K562 (cell line): ENCODE results near the gene CTDSPL. TPM values are rescaled to one million over a fixed set of nuclear protein-coding genes. Genes with fewer than 3 reads are reported as not detected.

ENCODE experiments used
- ARID3B ChIP-seq: fragments of 250-450 bp; sonication (Bioruptor Pico); IDR thresholded peaks from 2 replicates; pipeline ENCODE4 v1.4.0; 2020; ENCODE audit warnings: borderline replicate concordance
- CEBPB ChIP-seq: fragments of 450-650 bp; IDR thresholded peaks from 2 replicates; pipeline ENCODE4 v1.6.1; 2016; ENCODE audit warnings: missing genetic modification characterization, missing compliant biosample characterization
- CLOCK ChIP-seq: fragments of 250-450 bp; sonication (Bioruptor Pico); IDR thresholded peaks from 2 replicates; pipeline ENCODE4 v1.4.0; 2020; ENCODE audit warnings: mild to moderate bottlenecking, moderate library complexity, borderline replicate concordance
- CREB5 ChIP-seq: fragments of 250-450 bp; sonication (Bioruptor Pico); IDR thresholded peaks from 2 replicates; pipeline ENCODE4 v1.5.0; 2020; ENCODE audit warnings: mild to moderate bottlenecking
- ELF2 ChIP-seq: fragments of 250-450 bp; sonication (Bioruptor Pico); IDR thresholded peaks from 2 replicates; pipeline ENCODE4 v1.5.0; 2021; ENCODE audit warnings: mild to moderate bottlenecking
- GATAD2A ChIP-seq: fragments of 450-650 bp; IDR thresholded peaks from 2 replicates; pipeline ENCODE4 v1.6.1; 2017
- KAT7 ChIP-seq: sonication (generic); formaldehyde crosslinking; IDR thresholded peaks from 2 replicates; pipeline ENCODE4 v1.8.0; 2022; ENCODE audit warnings: missing genetic modification reagents, mild to moderate bottlenecking, borderline replicate concordance
- NBN ChIP-seq: fragments of 450-650 bp; IDR thresholded peaks from 2 replicates; pipeline ENCODE4 v1.6.1; 2016; ENCODE audit warnings: low read depth, mild to moderate bottlenecking
- POLR3A ChIP-seq: IDR thresholded peaks from 2 replicates; pipeline ENCODE4 v1.6.1; 2011; ENCODE audit warnings: borderline replicate concordance, mild to moderate bottlenecking, moderate library complexity; ENCODE audit not compliant: insufficient read length, insufficient read depth; ENCODE audit errors: extremely low read depth
- POU5F1 ChIP-seq: fragments of 150-350 bp; IDR thresholded peaks from 2 replicates; pipeline ENCODE4 v1.6.1; 2014; ENCODE audit warnings: borderline replicate concordance, low read length, low read depth, mild to moderate bottlenecking; ENCODE audit not compliant: partially characterized antibody
- SNAPC5 ChIP-seq: fragments of 250-450 bp; sonication (Bioruptor Pico); IDR thresholded peaks from 2 replicates; pipeline ENCODE4 v1.8.0; 2021; ENCODE audit warnings: moderate library complexity, mild to moderate bottlenecking, inconsistent platforms
- SRF ChIP-seq, 2 experiments: fragments of 250-450, 450-650 bp in 1 of 2; sonication (Bioruptor Pico) in 1 of 2; sonication (generic) in 1 of 2; formaldehyde crosslinking; IDR thresholded peaks; 2 replicates each; pipeline versions ENCODE4 v1.5.0 to v1.5.1; 2020 to 2022; ENCODE audit warnings: mild to moderate bottlenecking in 1 of 2, missing genetic modification reagents in 1 of 2
- ZBTB7A ChIP-seq: IDR thresholded peaks from 2 replicates; pipeline ENCODE4 v1.6.1; 2011; ENCODE audit warnings: low read depth, mild to moderate bottlenecking, low read length, moderate library complexity, borderline replicate concordance; ENCODE audit not compliant: control insufficient read depth
- ZC3H8 ChIP-seq: fragments of 450-650 bp; IDR thresholded peaks from 2 replicates; pipeline ENCODE4 v1.6.1; 2017
- ZNF253 ChIP-seq: fragments of 250-450 bp; sonication (Bioruptor Pico); conservative IDR thresholded peaks from 2 replicates; pipeline ENCODE4 v1.6.1; 2021; ENCODE audit warnings: mild to moderate bottlenecking
- ZNF280B ChIP-seq: fragments of 250-450 bp; sonication (Bioruptor Pico); IDR thresholded peaks from 2 replicates; pipeline ENCODE4 v1.5.1; 2021; ENCODE audit warnings: mild to moderate bottlenecking
- ZNF449 ChIP-seq: fragments of 250-450 bp; sonication (Bioruptor Pico); IDR thresholded peaks from 2 replicates; pipeline ENCODE4 v1.8.0; 2022; ENCODE audit warnings: moderate library complexity, mild to moderate bottlenecking, inconsistent platforms
- polyA plus RNA-seq, 8 experiments: library from polyadenylated mRNA; depleted of rRNA in 4 of 8; stranded (reverse) in 5 of 8; unstranded in 3 of 8; fragments of >200 nt; fragmentation: Nextera tagmentation in 2 of 8; fragmentation: Illumina TruSeq in 1 of 8; extraction: Ambion mirVana in 2 of 8; extraction: Trizol in 1 of 8; gene quantifications; 2 replicates each; pipeline versions ENCODE4 v1.2.1 to v1.2.3, GENCODE V29; 2011 to 2014; ENCODE audit warnings: inconsistent platforms in 1 of 8, missing spikeins in 1 of 8
- total RNA-seq, 7 experiments: library from RNA; depleted of rRNA in 6 of 7; stranded (reverse); fragments of >200 nt in 6 of 7; fragmentation: Illumina TruSeq in 2 of 7; extraction: Trizol in 2 of 7; gene quantifications; 2 replicates each; pipeline versions ENCODE4 v1.2.1 to v1.2.3, GENCODE V29; 2011 to 2021; ENCODE audit warnings: low replicate concordance in 1 of 7

Gene CTDSPL
- total and polyA plus RNA-seq, 9 of the 15 experiments (the other 6 are each of a cell fraction or from before 2014, with no cell fraction given), result 5.1 to 19.3 (median 11.3) TPM

- TF ChIP-seq ARID3B (CRISPR knock-in tag) (0 out of 2 replicates have a peak, but pooled peaks have one; percentile 35), CLOCK (CRISPR knock-in tag) (0 out of 2 replicates have a peak, but pooled peaks have one; percentile 68), ELF2 (CRISPR knock-in tag) (no peak), ZNF449 (CRISPR knock-in tag) (peak; percentile 95), POLR3A (no peak), ZNF280B (CRISPR knock-in tag) (no peak), SNAPC5 (CRISPR knock-in tag) (no peak), ZC3H8 (no peak), CEBPB (tag) (no peak), POU5F1 (no peak), CREB5 (CRISPR knock-in tag) (no peak), GATAD2A (no peak), ZNF253 (CRISPR knock-in tag) (no peak), KAT7 (CRISPR knock-in tag) (no peak), NBN (no peak), ZBTB7A (no peak), SRF (CRISPR knock-in tag; IDR thresholded peaks at IDR 0.05) (peak; percentile 93 to 96)
These were observed 37.4 kb upstream of the CTDSPL start (continued) for GRCh38 chr3:37824090-37824953.
